D721Med (cell line): ENCODE results near the gene NOA1.

Experiments
- DNase-seq: peaks from one replicate; pipeline ENCODE4 v3.0.0; 2011; ENCODE audit warnings: low spot score; ENCODE audit not compliant: insufficient read length
- FAIRE-seq: peaks from 2 replicates; lab custom pipeline; 2011; peaks lifted over from hg19 to GRCh38; lab: Jason Lieb, UNC
- CTCF ChIP-seq: IDR thresholded peaks from 2 replicates; pipeline ENCODE4 v1.5.1; 2012; ENCODE audit warnings: mild to moderate bottlenecking, control low read depth; ENCODE audit not compliant: insufficient read depth; ENCODE audit errors: missing control alignments

The NOA1 gene

GRCh38 chr4:56976837-56977320 lies 527 bp downstream of the NOA1 start:
- no peak for FAIRE-seq
- no peak for DNase-seq
- TF ChIP-seq CTCF, result no peak

GRCh38 chr4:56976283-56976836 lies 1.0 kb downstream of the NOA1 start:
- DNase-seq, result no peak
- FAIRE-seq, result no peak
- TF ChIP-seq CTCF, result no peak

GRCh38 chr4:56973336-56973735 lies 4.1 kb downstream of the NOA1 start:
- no peak for TF ChIP-seq CTCF
- FAIRE-seq (no peak), DNase-seq (no peak)

GRCh38 chr4:56972809-56973208 lies 4.6 kb downstream of the NOA1 start:
- TF ChIP-seq CTCF, result no peak
- DNase-seq (no peak), FAIRE-seq (no peak)

GRCh38 chr4:56972389-56972788 lies 5.0 kb downstream of the NOA1 start:
- TF ChIP-seq CTCF, result no peak
- no peak for DNase-seq
- FAIRE-seq, result no peak

- no peak for DNase-seq
- no peak for FAIRE-seq
- TF ChIP-seq CTCF, result no peak
Measured at GRCh38 chr4:56971383-56971782, 6.0 kb downstream of the NOA1 start.

GRCh38 chr4:56961107-56961500 lies 16.3 kb downstream of the NOA1 start:
- DNase-seq, result no peak
- no peak for TF ChIP-seq CTCF
- no peak for FAIRE-seq
